HG03108 (cell line): ENCODE results near the gene HIPK3.
"Not testable (repeated sequence)": the region's sequence is repeated elsewhere in the genome, so short reads cannot be mapped to it uniquely, and the experiment has no call there.

Experiments used
- ATAC-seq: cut with Tn5 transposase; IDR thresholded peaks from one replicate; pipeline ENCODE4 v1.9.1; 2021; ENCODE audit warnings: moderate library complexity; ENCODE audit not compliant: unreplicated experiment

Gene HIPK3

DNA sequence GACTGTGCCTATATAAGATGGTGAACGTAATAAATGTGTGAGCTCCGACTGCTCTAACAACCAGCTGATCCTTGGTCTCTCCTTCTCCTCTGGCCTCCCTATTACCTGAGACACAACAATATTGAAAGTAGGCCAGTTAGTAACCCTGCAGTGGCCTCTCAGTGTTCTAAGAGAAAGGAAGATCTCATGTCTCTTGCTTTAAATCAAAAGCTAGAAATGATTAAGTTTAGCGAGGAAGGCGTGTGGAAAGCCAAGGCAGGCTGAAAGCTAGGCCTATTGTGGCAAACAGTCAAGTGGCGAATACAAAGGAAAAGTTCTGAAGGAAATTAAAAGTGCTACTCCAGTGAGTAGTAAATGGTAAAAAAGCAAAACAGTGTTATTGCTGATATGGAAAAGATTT lies 39.5 kb downstream of the HIPK3 start:
- no peak for ATAC-seq

DNA sequence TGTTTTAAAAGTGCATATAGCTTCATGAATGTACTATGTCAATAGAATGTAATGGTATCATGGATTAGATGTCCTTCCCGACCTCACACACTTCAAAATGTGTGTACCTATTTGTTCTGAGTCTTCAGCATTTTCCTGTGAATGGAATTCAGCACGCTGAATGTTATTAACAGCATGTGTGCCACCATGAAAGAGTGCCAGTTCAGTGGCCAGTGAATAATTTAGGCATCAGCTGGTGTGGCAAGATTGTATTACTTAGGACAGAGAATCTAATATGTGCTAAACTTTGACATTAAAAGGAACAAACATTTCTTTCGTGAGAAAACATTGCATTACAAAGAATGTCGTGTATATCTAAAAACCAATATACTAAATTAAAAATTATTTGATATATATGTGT lies 46.4 kb downstream of the HIPK3 start:
- ATAC-seq, result no peak

DNA sequence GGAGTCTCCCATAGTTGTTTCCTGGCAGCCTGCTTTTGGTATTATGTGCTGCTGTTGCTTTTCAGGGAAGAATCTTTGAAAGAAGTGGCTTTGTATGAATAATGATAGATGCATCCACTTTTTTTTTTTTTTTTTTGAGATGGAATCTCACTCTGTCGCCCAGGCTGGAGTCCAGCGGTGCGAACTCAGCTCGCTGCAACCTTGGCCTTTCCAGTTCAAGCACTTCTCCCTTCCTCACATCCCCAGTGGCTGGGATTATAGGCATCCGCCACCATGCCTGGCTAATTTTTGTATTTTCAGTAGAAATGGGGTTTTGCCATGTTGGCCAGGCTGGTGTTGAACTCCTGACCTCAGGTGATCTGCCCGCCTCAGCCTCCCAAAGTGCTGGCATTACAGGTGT lies 49.6 kb downstream of the HIPK3 start:
- ATAC-seq, result not testable (repeated sequence)

GRCh38 chr11:33307984-33308383 lies 50.8 kb downstream of the HIPK3 start:
- no peak for ATAC-seq

DNA sequence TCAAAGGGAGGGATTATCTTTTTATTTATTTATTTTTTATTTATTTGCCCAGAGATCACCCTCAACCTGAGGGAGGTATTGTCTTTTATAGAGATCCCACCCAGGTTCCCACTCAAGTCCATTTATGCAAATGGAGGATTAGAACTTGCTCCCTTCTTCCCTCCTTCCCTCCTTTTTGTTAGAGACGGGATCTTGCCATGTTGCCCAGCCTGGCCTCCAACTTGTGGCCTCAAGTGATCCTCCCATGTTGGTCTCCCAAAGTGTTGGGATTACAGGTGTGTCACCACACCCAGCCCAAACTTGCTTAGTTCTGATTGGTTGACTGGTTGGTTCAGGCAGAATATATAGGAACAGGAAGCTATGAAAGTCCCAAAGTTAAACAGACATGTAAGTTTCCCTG lies 51.9 kb downstream of the HIPK3 start:
- no peak for ATAC-seq

DNA sequence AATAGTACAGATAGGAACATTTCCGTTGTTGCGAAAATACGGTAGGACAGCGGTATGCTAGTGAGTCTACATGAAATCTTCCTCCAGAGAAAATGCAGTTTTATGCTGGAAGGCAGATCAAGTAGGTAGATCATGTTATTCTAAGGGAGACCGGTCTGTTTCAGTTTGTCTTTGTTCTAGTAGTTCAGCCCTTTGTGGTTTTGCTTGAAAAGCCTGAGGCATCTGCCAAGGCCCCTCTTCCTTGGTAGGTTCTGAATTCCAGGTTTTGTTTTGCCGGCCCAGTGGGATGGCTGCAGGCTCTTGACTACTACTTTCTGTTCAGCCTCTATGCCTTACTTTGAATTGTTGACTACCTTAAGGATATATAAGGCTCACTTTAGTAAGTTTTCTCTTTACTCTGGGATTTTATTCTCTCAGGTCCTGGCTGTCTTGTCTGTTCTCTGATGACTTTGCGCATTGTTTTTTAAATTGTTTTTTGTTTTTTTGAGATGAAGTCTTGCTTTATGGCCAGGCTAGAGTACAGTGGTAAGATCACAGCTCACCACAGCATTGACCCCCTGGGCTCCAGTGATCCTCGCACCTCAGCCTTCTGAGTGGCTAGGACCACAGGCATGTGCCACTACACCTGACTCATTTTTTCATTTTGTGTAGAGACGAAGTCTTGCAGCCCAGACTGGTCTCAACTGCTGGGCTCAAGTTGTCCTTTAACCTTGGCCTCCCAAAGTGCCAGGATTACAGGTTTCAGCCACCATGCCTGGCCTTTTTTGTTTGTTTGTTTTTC lies 53.7 kb downstream of the HIPK3 start:
- ATAC-seq, result no peak

- ATAC-seq, result no peak
Measured at GRCh38 chr11:33311680-33312079, 54.5 kb downstream of the HIPK3 start.

DNA sequence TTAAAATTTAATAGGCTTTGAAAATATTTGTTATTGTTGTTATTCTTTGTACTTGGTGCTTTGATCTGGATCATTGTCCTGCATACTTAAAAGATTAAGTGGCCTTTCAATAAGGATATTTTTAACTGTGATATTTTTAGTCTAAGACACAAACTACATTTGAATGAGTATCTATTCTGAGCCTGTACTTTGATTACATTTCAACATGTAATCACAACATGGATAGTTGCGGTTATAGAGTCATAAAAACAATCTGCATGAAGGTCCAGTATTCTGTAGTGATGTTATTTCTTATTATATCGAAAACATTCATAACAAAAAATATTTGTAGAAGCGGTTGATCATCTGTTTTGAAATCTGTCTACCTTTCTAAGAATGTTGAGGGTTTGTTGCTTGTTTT lies 58.6 kb downstream of the HIPK3 start:
- no peak for ATAC-seq

- no peak for ATAC-seq
Measured at GRCh38 chr11:33317662-33318061, 60.5 kb downstream of the HIPK3 start.

- ATAC-seq, result no peak
Measured at GRCh38 chr11:33320016-33320813, 63.0 kb downstream of the HIPK3 start.

- ATAC-seq, result no peak
Measured at GRCh38 chr11:33320814-33321330, 63.7 kb downstream of the HIPK3 start.

DNA sequence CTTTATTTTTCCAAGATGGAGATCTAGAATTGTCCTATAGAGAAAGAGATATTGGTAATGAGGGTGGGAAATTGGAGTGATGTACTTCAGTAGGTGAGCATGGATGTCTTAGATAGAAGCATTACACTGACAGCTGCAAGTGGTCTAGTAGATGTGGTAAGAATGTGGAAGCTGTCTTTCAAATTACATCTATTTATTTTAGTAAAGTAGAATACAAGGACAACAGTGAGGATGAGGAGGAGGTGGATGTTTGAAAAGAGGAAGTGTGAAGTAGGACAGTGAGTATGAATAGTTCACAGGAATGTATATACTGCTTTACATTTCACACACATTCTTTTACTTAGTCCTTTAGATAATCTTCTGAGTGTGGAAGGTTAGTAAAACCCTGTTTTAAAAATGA lies 64.2 kb downstream of the HIPK3 start:
- ATAC-seq, result no peak

DNA sequence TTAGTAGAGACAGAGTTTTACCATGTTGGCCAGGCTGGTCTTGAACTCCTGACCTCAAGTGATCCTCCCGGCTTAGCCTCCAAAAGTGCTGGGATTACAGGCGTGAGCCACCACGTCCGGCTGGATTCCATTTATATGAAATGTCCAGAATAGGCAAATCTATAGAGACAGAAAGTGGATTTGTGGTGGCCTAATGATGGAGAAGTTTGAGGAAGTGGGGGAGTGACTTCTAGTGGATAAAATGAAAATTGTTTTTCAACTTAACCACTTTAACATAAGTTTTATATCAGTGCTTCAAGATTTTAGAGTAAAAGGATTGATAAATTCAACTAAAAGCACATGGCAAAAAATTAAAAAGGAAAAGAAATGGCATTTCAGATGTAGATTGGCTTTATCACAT lies 66.2 kb downstream of the HIPK3 start:
- no peak for ATAC-seq

DNA sequence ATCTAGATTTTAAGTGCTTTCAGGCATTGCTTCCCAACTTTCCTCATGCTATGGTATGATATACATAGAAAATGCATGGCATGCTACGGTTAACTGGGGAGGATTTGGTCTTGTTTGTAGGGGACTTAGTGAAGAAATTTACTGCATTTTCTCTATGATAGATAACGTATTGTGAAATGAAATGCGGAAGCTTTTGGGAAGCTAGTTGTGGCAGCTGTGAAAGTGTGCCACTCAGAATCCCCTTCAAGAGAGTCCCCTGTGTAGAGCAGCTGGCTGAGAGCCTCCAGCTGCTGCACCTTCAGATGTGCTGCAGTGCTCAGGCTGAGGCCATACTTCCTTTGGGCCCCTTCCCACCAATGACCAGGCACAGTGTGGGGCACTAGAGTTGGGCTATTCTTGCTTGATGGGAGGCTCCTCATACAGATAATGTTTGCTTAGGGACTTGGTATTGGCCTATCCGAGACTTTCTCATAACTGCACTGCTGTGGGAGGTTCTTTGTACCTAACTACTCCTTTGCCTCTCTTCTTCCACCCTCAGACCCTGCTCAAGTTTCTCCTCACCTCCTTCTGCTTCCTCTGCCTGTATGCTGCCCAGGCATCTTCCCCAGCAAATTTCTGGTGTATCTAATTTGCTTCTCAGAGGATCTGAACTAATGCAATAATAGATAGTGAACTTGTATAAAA lies 67.3 kb downstream of the HIPK3 start:
- ATAC-seq, result peak; percentile 52

DNA sequence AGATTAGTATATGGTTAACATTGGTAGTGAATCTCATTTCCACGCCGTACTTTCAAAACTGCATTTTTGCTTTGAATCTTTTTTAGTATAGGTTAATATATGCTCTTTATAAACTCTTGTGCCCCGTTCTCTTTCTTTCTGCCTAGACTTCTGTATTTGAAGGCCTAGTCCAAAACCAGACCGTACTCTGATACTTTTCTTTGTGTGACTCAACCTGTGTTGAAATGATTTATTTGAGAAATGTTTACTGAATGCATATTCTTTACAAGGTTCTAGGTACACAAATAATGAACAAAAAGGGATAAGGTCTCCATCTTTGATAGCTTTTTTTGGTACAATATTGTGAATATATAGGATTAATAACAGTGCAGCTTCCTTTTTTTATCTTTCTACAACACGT lies 68.3 kb downstream of the HIPK3 start:
- ATAC-seq, result no peak

GRCh38 chr11:33329705-33330329 lies 72.6 kb downstream of the HIPK3 start:
- ATAC-seq, result peak; percentile 67

DNA sequence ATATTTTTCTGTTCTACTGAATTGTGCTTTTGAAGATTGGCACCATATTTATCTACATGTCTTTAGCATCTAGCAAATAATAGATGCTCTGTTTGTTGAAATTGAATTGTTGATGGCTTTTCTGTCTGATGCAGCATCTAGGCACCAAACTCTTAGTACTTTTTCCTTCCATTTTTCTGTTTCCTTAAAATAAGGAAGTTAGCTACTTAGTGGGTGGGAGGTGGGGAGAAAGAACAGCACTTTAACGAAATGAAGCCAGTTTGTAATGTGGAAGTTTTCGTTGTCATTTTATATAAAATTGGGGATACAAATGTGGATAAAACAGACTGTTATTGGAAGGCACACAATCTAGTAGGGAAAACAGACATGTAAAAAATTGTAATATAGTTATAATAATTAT lies 76.6 kb downstream of the HIPK3 start:
- no peak for ATAC-seq

GRCh38 chr11:33334627-33335026 lies 77.4 kb downstream of the HIPK3 start:
- no peak for ATAC-seq

DNA sequence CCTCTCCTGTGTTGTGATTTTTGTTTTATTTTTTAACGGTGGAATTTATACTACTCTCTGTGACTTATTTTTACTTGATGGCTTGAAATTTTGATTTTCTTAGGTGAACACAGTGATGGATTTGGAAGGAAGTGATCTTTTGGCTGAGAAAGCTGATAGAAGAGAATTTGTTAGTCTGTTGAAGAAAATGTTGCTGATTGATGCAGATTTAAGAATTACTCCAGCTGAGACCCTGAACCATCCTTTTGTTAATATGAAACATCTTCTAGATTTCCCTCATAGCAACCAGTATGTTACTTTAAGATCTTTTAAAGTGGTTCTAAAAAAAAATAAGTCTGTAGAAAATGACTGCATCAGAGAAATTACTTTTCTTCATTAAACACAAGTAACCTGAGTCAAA lies 82.1 kb downstream of the HIPK3 start:
- no peak for ATAC-seq

GRCh38 chr11:33344611-33345010 lies 87.4 kb downstream of the HIPK3 start:
- ATAC-seq, result no peak

- peak; percentile 80 for ATAC-seq
Measured at GRCh38 chr11:33347490-33348125, 90.4 kb downstream of the HIPK3 start.
